ENCODE data around the gene SDR39U1. TPM values are rescaled to one million over a fixed set of nuclear protein-coding genes. Genes with fewer than 3 reads are reported as not detected.
"Not testable (repeated sequence)": the region's sequence is repeated elsewhere in the genome, so short reads cannot be mapped to it uniquely, and the experiment has no call there.

The SDR39U1 gene
- total RNA-seq, 1 experiment from 2014 or later = 61.8 TPM

DNA sequence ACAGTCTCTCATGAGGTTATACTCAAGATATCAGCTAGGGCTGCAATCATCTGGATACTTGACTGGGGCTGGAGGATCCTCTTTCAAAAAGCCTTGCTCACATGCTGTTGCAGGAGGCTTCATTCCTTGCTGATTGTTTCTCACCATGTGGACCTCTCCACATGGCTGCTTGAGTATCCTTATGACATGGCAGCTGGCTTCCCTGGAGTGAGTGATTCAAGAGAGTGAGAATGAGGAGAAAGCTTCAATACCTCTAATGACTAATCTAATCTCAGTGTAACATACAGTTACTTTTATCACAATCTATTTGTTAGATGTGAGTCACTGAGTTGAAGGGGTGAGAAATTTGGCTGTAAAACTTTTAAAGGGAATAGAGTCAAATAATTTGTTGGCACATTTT, 14.4 kb upstream of the SDR39U1 start (continued):
- no peak for TF ChIP-seq ELF1 (IDR thresholded peaks at IDR 0.05; ENCODE audit: borderline replicate concordance, low read depth)

DNA sequence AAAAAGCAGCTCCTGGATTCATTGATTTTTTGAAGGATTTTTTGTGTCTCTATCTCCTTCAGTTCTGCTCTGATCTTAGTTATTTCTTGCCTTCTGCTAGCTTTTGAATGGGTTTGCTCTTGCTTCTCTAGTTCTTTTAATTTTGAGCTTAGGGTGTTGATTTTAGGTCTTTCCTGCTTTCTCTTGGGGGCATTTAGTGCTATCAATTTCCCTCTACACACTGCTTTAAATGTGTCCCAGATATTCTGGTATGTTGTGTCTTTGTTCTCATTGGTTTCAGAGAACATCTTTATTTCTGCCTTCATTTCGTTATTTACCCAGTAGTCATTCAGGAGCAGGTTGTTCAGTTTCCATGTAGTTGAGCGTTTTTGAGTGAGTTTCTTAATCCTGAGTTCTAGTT, 8.3 kb upstream of the SDR39U1 start:
- H3K27me3 ChIP-seq (ENCODE audit: insufficient read depth, low read length); ATAC-seq; CTCF ChIA-PET; BruUV-seq (replicated peaks); H2AFZ ChIP-seq (ENCODE audit: low read depth, low read length, poor library complexity, severe bottlenecking); H3K4me2 ChIP-seq (ENCODE audit: low read length); RAD21 ChIA-PET (ENCODE audit: low non-redundant PET in 1 of 2, low total read pairs in 2 of 2, uncharacterized antibody in 2 of 2, unreplicated experiment in 2 of 2); H3K9me2 ChIP-seq (ENCODE audit: insufficient read depth); H3K27ac ChIP-seq (ENCODE audit: low read depth, low read length); H3K4me3 ChIP-seq (replicated peaks in 1 of 2; ENCODE audit: low read depth in 1 of 2, low read length in 2 of 2); H3K9me3 ChIP-seq (ENCODE audit: control insufficient read depth in 1 of 2, insufficient read depth in 1 of 2, low read depth in 1 of 2, low read length in 2 of 2); intact Hi-C loops (cut with micrococcal nuclease); H3K79me2 ChIP-seq (ENCODE audit: insufficient read depth, low read length); H3K4me1 ChIP-seq (ENCODE audit: control insufficient read depth in 1 of 2, insufficient read depth in 2 of 2, low read length in 2 of 2); H3K36me3 ChIP-seq (ENCODE audit: control insufficient read depth in 1 of 2, insufficient read depth in 2 of 2, low read length in 2 of 2); DNase-seq (ENCODE audit: low read depth, low spot score); H4K20me1 ChIP-seq (ENCODE audit: insufficient read depth); POLR2A ChIA-PET; H3K9ac ChIP-seq (ENCODE audit: low read length): not testable (repeated sequence)

DNA sequence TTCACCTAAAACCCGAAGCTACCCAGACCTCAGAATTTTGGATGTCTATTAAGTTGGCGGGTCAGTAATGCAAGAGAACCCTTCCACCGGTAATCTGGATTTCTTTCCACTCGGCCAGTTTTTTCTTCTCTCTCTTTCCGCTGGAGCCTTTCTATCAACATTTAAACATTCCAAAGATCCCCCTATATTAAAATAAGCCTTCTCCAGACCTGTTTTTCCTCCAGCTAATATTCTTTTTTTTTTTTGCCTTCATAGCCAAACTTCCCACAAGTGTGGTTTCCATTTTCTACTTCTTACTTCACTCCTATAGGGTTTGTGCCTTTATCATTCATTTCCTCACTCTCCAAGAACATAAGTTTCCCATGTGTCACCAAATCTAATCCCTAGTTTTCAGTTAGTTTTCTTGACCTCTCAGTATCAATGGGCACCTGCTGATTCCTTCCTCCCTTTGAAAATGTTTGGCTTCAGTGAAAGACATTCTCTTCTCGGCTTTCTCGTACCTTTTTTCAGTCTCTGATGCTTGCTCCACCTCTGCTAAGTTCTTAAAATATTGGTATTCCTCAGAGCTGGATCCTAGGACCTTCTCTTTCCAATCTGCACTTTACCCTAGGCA, 583 bp upstream of the SDR39U1 start:
- ATAC-seq = no peak
- ChIA-PET CTCF (interaction anchor here (0.6 to 3.6 kb wide), 4 partner anchors 11 to 110 kb away, joined by 3 to 42 read pairs (median 6); no protein-coding TSS in a partner anchor), RAD21 (ENCODE audit: low non-redundant PET in 1 of 2, low total read pairs in 2 of 2, uncharacterized antibody in 2 of 2, unreplicated experiment in 2 of 2) (no interaction called here), POLR2A (interaction anchor here (1.1 kb wide), 1 partner anchor 12 kb away, joined by 4 read pairs; no protein-coding TSS in a partner anchor)
- Histone ChIP-seq H3K9me3 (ENCODE audit: control insufficient read depth in 1 of 2, insufficient read depth in 1 of 2, low read depth in 1 of 2, low read length in 2 of 2) (no peaks in the 10 kb centered on the region), H3K4me2 (ENCODE audit: low read length) (peak overlapping the region; percentile 94), H3K9me2 (ENCODE audit: insufficient read depth) (no peaks in the 10 kb centered on the region), H3K9ac (ENCODE audit: low read length) (peak overlapping the region; percentile 88), H3K4me3 (replicated peaks in 1 of 2; ENCODE audit: low read depth in 1 of 2, low read length in 2 of 2) (peak overlapping the region; percentile 76 to 94), H3K36me3 (ENCODE audit: control insufficient read depth in 1 of 2, insufficient read depth in 2 of 2, low read length in 2 of 2) (peaks cover 7 to 22% of the 10 kb centered on the region in 2 experiments; a peak in 2 of 4 replicates), H4K20me1 (ENCODE audit: insufficient read depth) (no peaks in the 10 kb centered on the region), H3K4me1 (ENCODE audit: control insufficient read depth in 1 of 2, insufficient read depth in 2 of 2, low read length in 2 of 2) (peaks cover 5 to 17% of the 10 kb centered on the region in 2 experiments; a peak in 3 of 4 replicates), H3K27ac (ENCODE audit: low read depth, low read length) (peak overlapping the region; percentile 96), H3K79me2 (ENCODE audit: insufficient read depth, low read length) (peaks cover 26% of the 10 kb centered on the region), H2AFZ (ENCODE audit: low read depth, low read length, poor library complexity, severe bottlenecking) (peak overlapping the region; percentile 32), H3K27me3 (ENCODE audit: insufficient read depth, low read length) (no peaks in the 10 kb centered on the region)
- no peak for TF ChIP-seq ELF1 (IDR thresholded peaks at IDR 0.05; ENCODE audit: borderline replicate concordance, low read depth)
- TF ChIP-seq EZH2phosphoT487 (IDR thresholded peaks at IDR 0.05; ENCODE audit: borderline replicate concordance) = no peak
- TF ChIP-seq, protein P1, sequence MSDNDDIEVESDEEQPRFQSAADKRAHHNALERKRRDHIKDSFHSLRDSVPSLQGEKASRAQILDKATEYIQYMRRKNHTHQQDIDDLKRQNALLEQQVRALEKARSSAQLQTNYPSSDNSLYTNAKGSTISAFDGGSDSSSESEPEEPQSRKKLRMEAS (IDR thresholded peaks at IDR 0.05) = no peak
- no peak for TF ChIP-seq SP1 (IDR thresholded peaks at IDR 0.05; ENCODE audit: low read depth)
- DNase-seq (ENCODE audit: low read depth, low spot score) = no peak
- BruUV-seq (replicated peaks) = TSS peak; percentile 88
- intact Hi-C loops (cut with micrococcal nuclease) = no loop called here
